Tibial nerve (tissue), 3 donors: ENCODE results near the gene RAB3A.

Experiments
- CTCF ChIP-seq, 5 experiments: fragments of 200-600 bp in 3 of 5; fragments of 450-650 bp in 2 of 5; sonication (generic) in 3 of 5; IDR thresholded peaks; one replicate each; pipeline ENCODE4 v1.5.1; 2016 to 2019; ENCODE audit warnings: antibody characterized with exemption in 5 of 5, mild to moderate bottlenecking in 3 of 5, moderate library complexity in 2 of 5
- POLR2A ChIP-seq, 2 donors: fragments of 450-650 bp; IDR thresholded peaks; one replicate each; pipeline ENCODE4 v1.6.1; 2017; ENCODE audit warnings: antibody characterized with exemption in 2 of 2, mild to moderate bottlenecking in 2 of 2, moderate library complexity in 2 of 2

GRCh38 chr19:18211683-18212082 is 7.8 kb upstream of the RAB3A start:
- TF ChIP-seq POLR2A (IDR thresholded peaks at IDR 0.05), result no peak
- no peak for TF ChIP-seq CTCF (IDR thresholded peaks at IDR 0.05)
